GM12891 (cell line): ENCODE measurements around the gene METTL6.

Experiments used
- PAX5 ChIP-seq: IDR thresholded peaks from 2 replicates; pipeline ENCODE4 v1.6.1; 2011; ENCODE audit warnings: low read length, moderate library complexity, mild to moderate bottlenecking; ENCODE audit not compliant: insufficient read depth, severe bottlenecking
- POLR2A ChIP-seq: IDR thresholded peaks from 2 replicates; pipeline ENCODE4 v1.6.1; 2011; ENCODE audit warnings: low read depth, low read length, control low read depth
- POLR2AphosphoS5 ChIP-seq: IDR thresholded peaks from 2 replicates; pipeline ENCODE4 v1.6.1; 2011; ENCODE audit warnings: low read depth, low read length, control low read depth
- TAF1 ChIP-seq: IDR thresholded peaks from 2 replicates; pipeline ENCODE4 v1.6.1; 2011; ENCODE audit warnings: low read depth, low read length, control low read depth

GRCh38 chr3:15470261-15470660 lies 42.9 kb upstream of the METTL6 start:
- TF ChIP-seq POLR2A (no peak), TAF1 (no peak), POLR2AphosphoS5 (no peak), PAX5 (no peak)
